Liver (tissue), 9 donors: Measurements from ENCODE around the gene RNF38. TPM values are rescaled to one million over a fixed set of nuclear protein-coding genes. Genes with fewer than 3 reads are reported as not detected.
"Not testable (repeated sequence)": the region's sequence is repeated elsewhere in the genome, so short reads cannot be mapped to it uniquely, and the experiment has no call there.

ENCODE experiments used
- DNase-seq: peaks from one replicate; pipeline ENCODE4 v3.0.0-alpha.2; 2017; ENCODE audit warnings: low spot score
- H3K27ac ChIP-seq, 2 donors: one replicate each; pipeline ENCODE4 v1.7.0; 2013; ENCODE audit warnings: inconsistent platforms in 2 of 2, low read length in 2 of 2, control low read depth in 1 of 2, low read depth in 1 of 2, mild to moderate bottlenecking in 1 of 2
- H3K27me3 ChIP-seq, 4 donors: one replicate each; pipeline versions ENCODE4 v1.6.1 to v1.7.0; 2013; ENCODE audit warnings: low read length in 3 of 4, inconsistent platforms in 1 of 4, mild to moderate bottlenecking in 1 of 4, moderate library complexity in 1 of 4; ENCODE audit not compliant: control insufficient read depth in 4 of 4, insufficient read depth in 4 of 4
- H3K36me3 ChIP-seq, 4 donors: one replicate each; pipeline versions ENCODE4 v1.6.1 to v1.7.0; 2013; ENCODE audit warnings: low read length in 3 of 4, mild to moderate bottlenecking in 3 of 4, low read depth in 1 of 4, moderate library complexity in 1 of 4; ENCODE audit not compliant: control insufficient read depth in 4 of 4, insufficient read depth in 3 of 4
- H3K4me1 ChIP-seq, 4 donors: one replicate each; pipeline versions ENCODE4 v1.6.1 to v1.7.0; 2013; ENCODE audit warnings: low read length in 3 of 4, mild to moderate bottlenecking in 3 of 4, moderate library complexity in 1 of 4; ENCODE audit not compliant: control insufficient read depth in 4 of 4, insufficient read depth in 4 of 4
- H3K4me3 ChIP-seq, 3 donors: one replicate each; pipeline versions ENCODE4 v1.6.1 to v1.7.0; 2013; ENCODE audit warnings: low read length in 3 of 3, control low read depth in 1 of 3, low read depth in 1 of 3, mild to moderate bottlenecking in 1 of 3
- H3K9ac ChIP-seq, 2 donors: one replicate each; pipeline ENCODE4 v1.7.0; 2013; ENCODE audit warnings: low read length in 2 of 2, mild to moderate bottlenecking in 2 of 2, moderate library complexity in 2 of 2, control low read depth in 1 of 2, low read depth in 1 of 2
- H3K9me3 ChIP-seq, 4 donors: one replicate each; pipeline versions ENCODE4 v1.6.1 to v1.7.0; 2013; ENCODE audit warnings: low read length in 3 of 4; ENCODE audit not compliant: control insufficient read depth in 4 of 4
- CTCF ChIP-seq: fragments of 150-350 bp; IDR thresholded peaks from 2 replicates; pipeline ENCODE4 v1.5.1; 2017; ENCODE audit warnings: improper control_type of control experiment, low read depth, low read length; ENCODE audit not compliant: missing input control
- GABPA ChIP-seq, 2 donors: IDR thresholded peaks in 1 of 2; conservative IDR thresholded peaks in 1 of 2; 2 replicates each; pipeline ENCODE4 v1.6.1; 2016; ENCODE audit warnings: antibody characterized with exemption in 2 of 2, mild to moderate bottlenecking in 1 of 2, moderate library complexity in 1 of 2
- HNF4G ChIP-seq: IDR thresholded peaks from 2 replicates; pipeline ENCODE4 v1.6.1; 2016; ENCODE audit warnings: antibody characterized with exemption
- NR2F2 ChIP-seq: IDR thresholded peaks from 2 replicates; pipeline ENCODE4 v1.6.1; 2016; ENCODE audit warnings: antibody characterized with exemption
- RAD21 ChIP-seq, 2 donors: IDR thresholded peaks; 2 replicates each; pipeline ENCODE4 v1.6.1; 2016; ENCODE audit warnings: antibody characterized with exemption in 2 of 2, mild to moderate bottlenecking in 2 of 2
- RXRA ChIP-seq, 2 donors: IDR thresholded peaks; 2 replicates each; pipeline ENCODE4 v1.6.1; 2017 to 2018; ENCODE audit warnings: antibody characterized with exemption in 2 of 2, mild to moderate bottlenecking in 1 of 2
- SP1 ChIP-seq: IDR thresholded peaks from 2 replicates; pipeline ENCODE4 v1.6.1; 2018; ENCODE audit warnings: antibody characterized with exemption, mild to moderate bottlenecking
- YY1 ChIP-seq: IDR thresholded peaks from 2 replicates; pipeline ENCODE4 v1.6.1; 2016; ENCODE audit warnings: antibody characterized with exemption, mild to moderate bottlenecking
- WGBS: extraction: QIAGEN DNeasy Blood & Tissue Kit; methylation state at CpG from one replicate; pipeline ENCODE4 v1.1.7; 2013; 5-methylcytosine and 5-hydroxymethylcytosine counted together
- polyA plus RNA-seq, 2 donors: library from polyadenylated mRNA; stranded (reverse) in 1 of 2; unstranded in 1 of 2; fragments of 200-250 nt in 1 of 2; fragments of >200 nt in 1 of 2; fragmentation: Nextera tagmentation in 1 of 2; extraction: Ambion mirVana in 1 of 2; gene quantifications; one replicate each; pipeline versions ENCODE4 v1.2.1 to v1.2.3, GENCODE V29; 2013 to 2015
- total RNA-seq, 2 donors: library from RNA; depleted of rRNA; stranded (reverse); fragments of >200 nt; gene quantifications; one replicate each; pipeline ENCODE4 v1.2.3, GENCODE V29; 2014
- donor health status: healthy.
- donor health status: healthy.
- donor health status: healthy.
- donor health status: healthy.
- donor health status: healthy.

Gene RNF38
- total and polyA plus RNA-seq, 4 donors = 3.4 to 16.4 (median 6.9) TPM

- H3K27ac ChIP-seq = no peak overlapping the region
- no peak for DNase-seq
- TF ChIP-seq GABPA (IDR thresholded peaks at IDR 0.05 in 1 of 2, conservative IDR thresholded peaks at IDR 0.05 in 1 of 2) = no peak
- H3K4me3 ChIP-seq = no peak overlapping the region
- peaks cover 16 to 40% (median 30%) of the 10 kb centered on the region in 4 donors for H3K4me1 ChIP-seq
- H3K36me3 ChIP-seq = peaks cover 0 to 1% (median 0%) of the 10 kb centered on the region in 4 donors
- no peak overlapping the region for H3K9ac ChIP-seq
- no peaks in the 10 kb centered on the region for H3K27me3 ChIP-seq
- 66% methylated on average over 9 of the region's 9 CpGs for WGBS
- H3K9me3 ChIP-seq = no peaks in the 10 kb centered on the region
Measured at GRCh38 chr9:36416890-36417289, 16.8 kb upstream of the RNF38 start.

GRCh38 chr9:36415822-36416525 lies 15.9 kb upstream of the RNF38 start:
- H3K27ac ChIP-seq = no peak overlapping the region
- no peak for DNase-seq
- 96% methylated on average over 11 of the region's 11 CpGs for WGBS
- TF ChIP-seq GABPA (IDR thresholded peaks at IDR 0.05 in 1 of 2, conservative IDR thresholded peaks at IDR 0.05 in 1 of 2) (no peak), RAD21 (IDR thresholded peaks at IDR 0.05) (no peak), RXRA (IDR thresholded peaks at IDR 0.05) (no peak)
- H3K27me3 ChIP-seq = no peaks in the 10 kb centered on the region
- peaks cover 16 to 40% (median 30%) of the 10 kb centered on the region in 4 donors for H3K4me1 ChIP-seq
- no peak overlapping the region for H3K4me3 ChIP-seq
- H3K36me3 ChIP-seq = peaks cover 0 to 1% (median 0%) of the 10 kb centered on the region in 4 donors
- no peak overlapping the region for H3K9ac ChIP-seq
- no peaks in the 10 kb centered on the region for H3K9me3 ChIP-seq

- not testable (repeated sequence) for H3K4me3 ChIP-seq, H3K36me3 ChIP-seq, DNase-seq, H3K27ac ChIP-seq, H3K27me3 ChIP-seq, H3K9me3 ChIP-seq, H3K9ac ChIP-seq
- H3K4me1 ChIP-seq = peaks cover 0 to 12% (median 6%) of the 10 kb centered on the region in 4 donors
- WGBS = 98% methylated on average over 3 of the region's 3 CpGs
Measured at GRCh38 chr9:36411410-36411809, 11.3 kb upstream of the RNF38 start.

GRCh38 chr9:36409076-36409475 lies 9.0 kb upstream of the RNF38 start:
- WGBS = 98% methylated on average over 4 of the region's 4 CpGs

GRCh38 chr9:36407122-36407723 lies 7.2 kb upstream of the RNF38 start:
- Histone ChIP-seq H3K4me3 (no peak overlapping the region), H3K27me3 (no peaks in the 10 kb centered on the region), H3K36me3 (no peaks in the 10 kb centered on the region), H3K4me1 (peaks cover 0 to 17% (median 11%) of the 10 kb centered on the region in 4 donors), H3K9ac (no peak overlapping the region), H3K27ac (no peak overlapping the region), H3K9me3 (no peaks in the 10 kb centered on the region)
- TF ChIP-seq RAD21 (IDR thresholded peaks at IDR 0.05) (peak; percentile 95 to 97), SP1 (no peak), HNF4G (no peak), RXRA (IDR thresholded peaks at IDR 0.05) (peak; percentile 28 to 48), NR2F2 (no peak), CTCF (peak; percentile 98), YY1 (no peak)
- 28% methylated on average over 4 of the region's 4 CpGs for WGBS
- peak; percentile 59 for DNase-seq

More at GRCh38 chr9:36409076-36409475, 9.0 kb upstream of the RNF38 start:
- H3K4me1 ChIP-seq = peaks cover 0 to 12% (median 6%) of the 10 kb centered on the region in 4 donors
- H3K9me3 ChIP-seq, H3K27ac ChIP-seq, H3K36me3 ChIP-seq, H3K9ac ChIP-seq, H3K4me3 ChIP-seq, H3K27me3 ChIP-seq, DNase-seq: not testable (repeated sequence)
